ENCODE results near the gene ZNF423. TPM values are rescaled to one million over a fixed set of nuclear protein-coding genes. Genes with fewer than 3 reads are reported as not detected.

The ZNF423 gene
- total and polyA plus RNA-seq, 2 experiments from 2014 or later, result 14.9 to 41.8 TPM

DNA sequence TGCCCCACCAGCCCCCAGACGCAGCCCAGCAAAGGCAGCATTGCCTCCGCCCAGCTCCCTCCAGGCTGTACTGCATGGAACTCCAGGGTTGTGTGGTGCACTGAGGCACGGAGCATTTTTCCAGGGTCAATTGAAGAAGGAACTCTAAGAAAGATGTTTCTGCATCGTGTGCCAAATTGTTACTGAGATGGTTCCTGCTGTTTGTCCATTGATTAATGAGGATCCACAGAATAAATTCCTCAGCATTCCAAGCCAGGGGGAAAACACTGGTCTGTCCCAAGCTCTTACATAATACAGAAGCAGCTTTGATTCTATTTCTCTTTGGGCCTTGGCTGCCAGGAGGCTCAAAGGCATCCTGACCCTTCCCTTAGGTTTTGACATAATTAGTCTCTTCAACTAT, 80.9 kb downstream of the ZNF423 start:
- DNase-seq (ENCODE audit: low spot score) (no peak), ATAC-seq (no peak)
- Histone ChIP-seq H3K27me3 (ENCODE audit: insufficient read depth) (no peaks in the 10 kb centered on the region), H3F3A (replicated peaks; ENCODE audit: low read depth) (0 out of 2 replicates have a peak, but pooled peaks cover 15% of the 10 kb centered on the region), H2AFZ (no peak overlapping the region), H3K4me1 (ENCODE audit: insufficient read depth) (peaks cover 39% of the 10 kb centered on the region), H3K4me3 (no peak overlapping the region), H3K79me2 (replicated peaks; ENCODE audit: insufficient read depth) (peaks cover 32% of the 10 kb centered on the region), H3K36me3 (ENCODE audit: insufficient read depth) (no peaks in the 10 kb centered on the region), H4K20me1 (replicated peaks; ENCODE audit: insufficient read depth) (no peaks in the 10 kb centered on the region), H3K9me2 (ENCODE audit: insufficient read depth) (no peaks in the 10 kb centered on the region), H3K27ac (ENCODE audit: low read depth) (no peak overlapping the region), H3K4me2 (no peak overlapping the region; the same call in 1 of the 2 replicates)
- Mint-ChIP-seq H3K9me3 (no peaks in the 10 kb centered on the region; the same call in 2 of the 3 replicates), H3K27ac (no peak overlapping the region), H3K36me3 (ENCODE audit: low read depth) (peaks cover 16% of the 10 kb centered on the region; the same call in 2 of the 3 replicates), H3K4me3 (no peak overlapping the region), H3K27me3 (ENCODE audit: insufficient read depth, low read depth, poor library complexity) (peaks cover 10% of the 10 kb centered on the region), H3K4me1 (peaks cover 55% of the 10 kb centered on the region)
- TF ChIP-seq EZH2 (IDR thresholded peaks at IDR 0.05; ENCODE audit: low read depth, unreplicated experiment) (no peak), STAT1 (IDR thresholded peaks at IDR 0.05; ENCODE audit: unreplicated experiment) (no peak), ZNF114 (CRISPR knock-in tag; IDR thresholded peaks at IDR 0.05) (no peak), POLR2AphosphoS5 (IDR thresholded peaks at IDR 0.05; ENCODE audit: low read depth) (no peak), ZNF331 (CRISPR knock-in tag; IDR thresholded peaks at IDR 0.05; ENCODE audit: low read depth) (no peak), EZH2phosphoT487 (IDR thresholded peaks at IDR 0.05; ENCODE audit: unreplicated experiment) (no peak)
- TF ChIP-seq, protein P1, sequence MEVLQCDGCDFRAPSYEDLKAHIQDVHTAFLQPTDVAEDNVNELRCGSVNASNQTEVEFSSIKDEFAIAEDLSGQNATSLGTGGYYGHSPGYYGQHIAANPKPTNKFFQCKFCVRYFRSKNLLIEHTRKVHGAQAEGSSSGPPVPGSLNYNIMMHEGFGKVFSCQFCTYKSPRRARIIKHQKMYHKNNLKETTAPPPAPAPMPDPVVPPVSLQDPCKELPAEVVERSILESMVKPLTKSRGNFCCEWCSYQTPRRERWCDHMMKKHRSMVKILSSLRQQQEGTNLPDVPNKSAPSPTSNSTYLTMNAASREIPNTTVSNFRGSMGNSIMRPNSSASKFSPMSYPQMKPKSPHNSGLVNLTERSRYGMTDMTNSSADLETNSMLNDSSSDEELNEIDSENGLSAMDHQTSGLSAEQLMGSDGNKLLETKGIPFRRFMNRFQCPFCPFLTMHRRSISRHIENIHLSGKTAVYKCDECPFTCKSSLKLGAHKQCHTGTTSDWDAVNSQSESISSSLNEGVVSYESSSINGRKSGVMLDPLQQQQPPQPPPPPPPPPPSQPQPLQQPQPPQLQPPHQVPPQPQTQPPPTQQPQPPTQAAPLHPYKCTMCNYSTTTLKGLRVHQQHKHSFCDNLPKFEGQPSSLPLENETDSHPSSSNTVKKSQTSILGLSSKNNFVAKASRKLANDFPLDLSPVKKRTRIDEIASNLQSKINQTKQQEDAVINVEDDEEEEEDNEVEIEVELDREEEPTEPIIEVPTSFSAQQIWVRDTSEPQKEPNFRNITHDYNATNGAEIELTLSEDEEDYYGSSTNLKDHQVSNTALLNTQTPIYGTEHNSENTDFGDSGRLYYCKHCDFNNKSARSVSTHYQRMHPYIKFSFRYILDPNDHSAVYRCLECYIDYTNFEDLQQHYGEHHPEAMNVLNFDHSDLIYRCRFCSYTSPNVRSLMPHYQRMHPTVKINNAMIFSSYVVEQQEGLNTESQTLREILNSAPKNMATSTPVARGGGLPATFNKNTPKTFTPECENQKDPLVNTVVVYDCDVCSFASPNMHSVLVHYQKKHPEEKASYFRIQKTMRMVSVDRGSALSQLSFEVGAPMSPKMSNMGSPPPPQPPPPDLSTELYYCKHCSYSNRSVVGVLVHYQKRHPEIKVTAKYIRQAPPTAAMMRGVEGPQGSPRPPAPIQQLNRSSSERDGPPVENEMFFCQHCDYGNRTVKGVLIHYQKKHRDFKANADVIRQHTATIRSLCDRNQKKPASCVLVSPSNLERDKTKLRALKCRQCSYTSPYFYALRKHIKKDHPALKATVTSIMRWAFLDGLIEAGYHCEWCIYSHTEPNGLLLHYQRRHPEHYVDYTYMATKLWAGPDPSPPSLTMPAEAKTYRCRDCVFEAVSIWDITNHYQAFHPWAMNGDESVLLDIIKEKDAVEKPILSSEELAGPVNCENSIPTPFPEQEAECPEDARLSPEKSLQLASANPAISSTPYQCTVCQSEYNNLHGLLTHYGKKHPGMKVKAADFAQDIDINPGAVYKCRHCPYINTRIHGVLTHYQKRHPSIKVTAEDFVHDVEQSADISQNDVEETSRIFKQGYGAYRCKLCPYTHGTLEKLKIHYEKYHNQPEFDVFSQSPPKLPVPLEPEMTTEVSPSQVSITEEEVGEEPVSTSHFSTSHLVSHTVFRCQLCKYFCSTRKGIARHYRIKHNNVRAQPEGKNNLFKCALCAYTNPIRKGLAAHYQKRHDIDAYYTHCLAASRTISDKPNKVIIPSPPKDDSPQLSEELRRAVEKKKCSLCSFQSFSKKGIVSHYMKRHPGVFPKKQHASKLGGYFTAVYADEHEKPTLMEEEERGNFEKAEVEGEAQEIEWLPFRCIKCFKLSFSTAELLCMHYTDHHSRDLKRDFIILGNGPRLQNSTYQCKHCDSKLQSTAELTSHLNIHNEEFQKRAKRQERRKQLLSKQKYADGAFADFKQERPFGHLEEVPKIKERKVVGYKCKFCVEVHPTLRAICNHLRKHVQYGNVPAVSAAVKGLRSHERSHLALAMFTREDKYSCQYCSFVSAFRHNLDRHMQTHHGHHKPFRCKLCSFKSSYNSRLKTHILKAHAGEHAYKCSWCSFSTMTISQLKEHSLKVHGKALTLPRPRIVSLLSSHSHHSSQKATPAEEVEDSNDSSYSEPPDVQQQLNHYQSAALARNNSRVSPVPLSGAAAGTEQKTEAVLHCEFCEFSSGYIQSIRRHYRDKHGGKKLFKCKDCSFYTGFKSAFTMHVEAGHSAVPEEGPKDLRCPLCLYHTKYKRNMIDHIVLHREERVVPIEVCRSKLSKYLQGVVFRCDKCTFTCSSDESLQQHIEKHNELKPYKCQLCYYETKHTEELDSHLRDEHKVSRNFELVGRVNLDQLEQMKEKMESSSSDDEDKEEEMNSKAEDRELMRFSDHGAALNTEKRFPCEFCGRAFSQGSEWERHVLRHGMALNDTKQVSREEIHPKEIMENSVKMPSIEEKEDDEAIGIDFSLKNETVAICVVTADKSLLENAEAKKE (CRISPR knock-in tag; IDR thresholded peaks at IDR 0.05), result no peak
- TF ChIP-seq, protein P2, sequence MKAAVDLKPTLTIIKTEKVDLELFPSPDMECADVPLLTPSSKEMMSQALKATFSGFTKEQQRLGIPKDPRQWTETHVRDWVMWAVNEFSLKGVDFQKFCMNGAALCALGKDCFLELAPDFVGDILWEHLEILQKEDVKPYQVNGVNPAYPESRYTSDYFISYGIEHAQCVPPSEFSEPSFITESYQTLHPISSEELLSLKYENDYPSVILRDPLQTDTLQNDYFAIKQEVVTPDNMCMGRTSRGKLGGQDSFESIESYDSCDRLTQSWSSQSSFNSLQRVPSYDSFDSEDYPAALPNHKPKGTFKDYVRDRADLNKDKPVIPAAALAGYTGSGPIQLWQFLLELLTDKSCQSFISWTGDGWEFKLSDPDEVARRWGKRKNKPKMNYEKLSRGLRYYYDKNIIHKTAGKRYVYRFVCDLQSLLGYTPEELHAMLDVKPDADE (IDR thresholded peaks at IDR 0.05), result no peak
